CD4-positive, alpha-beta T cell treated with Interleukin-2 at 100 ng/mL for 4 hours (primary cell): ENCODE measurements around the gene AP2S1.
"Not testable (repeated sequence)": the region's sequence is repeated elsewhere in the genome, so short reads cannot be mapped to it uniquely, and the experiment has no call there.

Experiments
- DNase-seq: peaks from one replicate; pipeline ENCODE4 v3.0.0-alpha.2; 2020; ENCODE audit warnings: low spot score

AP2S1 gene

DNA sequence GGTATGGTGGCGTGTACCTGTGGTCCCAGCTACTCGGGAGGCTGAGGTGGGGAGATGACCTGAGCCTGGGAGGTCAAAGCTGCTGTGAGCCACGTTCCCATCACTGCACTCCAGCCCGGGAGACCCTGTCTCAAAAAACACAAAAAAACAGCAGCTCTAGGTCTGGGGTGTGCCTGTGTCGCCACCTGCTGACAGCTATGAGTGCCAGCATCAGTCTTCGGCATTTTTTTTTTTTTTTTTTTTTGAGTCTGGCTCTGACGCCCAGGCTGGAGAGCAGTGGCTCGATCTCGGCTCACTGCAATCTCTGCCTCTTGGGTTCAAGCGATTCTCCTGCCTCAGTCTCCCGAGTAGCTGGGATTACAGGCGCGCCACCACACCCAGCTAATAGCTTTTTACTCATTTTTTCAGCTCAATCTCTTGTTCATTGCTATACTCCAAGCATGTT is 10.1 kb downstream of the AP2S1 start:
- peak; percentile 53 for DNase-seq

GRCh38 chr19:46839752-46840497 is 10.7 kb downstream of the AP2S1 start:
- DNase-seq: no peak

- DNase-seq: no peak
Measured at GRCh38 chr19:46838160-46838559, 12.5 kb downstream of the AP2S1 start.

DNA sequence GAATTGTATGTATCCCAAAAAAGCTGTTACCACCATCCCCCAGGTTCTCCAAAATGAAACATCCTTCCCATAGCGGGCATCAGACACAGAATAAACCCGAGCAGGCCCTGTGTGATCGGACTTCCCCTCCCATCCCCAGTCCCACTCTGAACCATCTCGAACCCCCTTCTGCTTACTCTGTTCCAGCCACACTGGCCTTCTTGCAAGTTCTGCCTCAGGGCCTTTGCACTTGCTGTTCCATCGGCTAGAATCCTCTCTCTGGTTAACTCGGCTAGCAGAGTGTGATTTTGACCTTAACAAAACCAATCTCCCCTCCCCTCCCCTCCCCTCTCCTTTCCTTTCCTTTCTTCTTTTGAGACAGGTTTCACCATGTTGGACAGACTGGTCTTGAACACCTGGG is 15.7 kb downstream of the AP2S1 start:
- no peak for DNase-seq

DNA sequence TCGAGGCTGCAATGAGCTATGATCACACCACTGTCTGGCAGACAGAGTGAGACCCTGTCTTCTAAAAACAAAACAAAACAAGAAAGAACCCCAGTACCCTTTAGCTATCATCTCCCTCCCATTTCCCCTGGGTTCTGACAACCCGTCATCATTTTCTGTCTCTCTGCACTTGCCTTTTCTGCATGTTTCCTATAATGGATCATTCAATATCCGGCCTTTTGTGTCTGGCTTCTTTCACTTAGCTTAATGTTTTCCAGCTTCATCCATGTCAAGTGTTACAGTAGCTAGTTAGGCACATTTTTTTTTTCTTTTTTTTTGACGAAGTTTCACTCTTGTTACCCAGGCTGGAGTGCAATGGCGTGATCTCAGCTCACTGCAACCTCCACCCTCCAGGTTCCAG is 16.5 kb downstream of the AP2S1 start:
- DNase-seq: no peak

DNA sequence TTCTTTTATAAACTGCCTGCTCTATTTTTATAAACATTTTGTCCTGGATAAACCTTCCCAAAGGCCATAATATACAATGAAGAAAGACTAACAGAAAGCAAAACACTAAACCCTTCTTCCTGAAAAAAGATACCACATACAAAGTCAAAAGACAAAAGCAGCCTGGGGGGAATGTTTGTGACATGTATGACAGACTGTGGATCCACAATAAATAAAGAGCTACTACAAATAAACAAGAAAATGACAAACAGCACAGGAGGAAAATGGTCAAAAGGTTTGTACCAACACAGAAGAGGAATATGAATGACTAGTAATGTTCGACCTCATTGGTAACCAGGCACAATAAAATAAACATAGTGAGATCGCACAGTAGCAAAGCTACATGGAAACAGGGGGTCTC is 19.8 kb downstream of the AP2S1 start:
- DNase-seq: no peak

DNA sequence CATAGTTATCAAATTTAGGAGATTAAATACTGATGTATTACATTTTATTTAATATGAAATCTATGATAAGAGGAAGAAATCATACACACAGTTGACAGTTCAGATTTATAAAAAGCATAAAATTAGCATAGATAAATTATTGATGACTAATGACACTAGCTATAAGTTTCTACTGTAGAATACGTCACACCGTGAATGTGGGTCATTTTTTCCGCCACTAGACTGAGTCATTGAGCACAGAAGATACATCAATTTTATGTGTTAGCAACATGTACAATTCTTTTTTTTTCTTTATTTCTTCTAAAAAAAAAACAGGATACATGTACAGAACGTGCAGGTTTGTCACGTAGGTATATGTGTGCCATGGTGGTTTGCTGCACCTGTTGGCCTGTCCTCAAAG is 22.2 kb downstream of the AP2S1 start:
- DNase-seq: peak; percentile 44

- DNase-seq: no peak
Measured at GRCh38 chr19:46825731-46826055, 25.0 kb downstream of the AP2S1 start.

DNA sequence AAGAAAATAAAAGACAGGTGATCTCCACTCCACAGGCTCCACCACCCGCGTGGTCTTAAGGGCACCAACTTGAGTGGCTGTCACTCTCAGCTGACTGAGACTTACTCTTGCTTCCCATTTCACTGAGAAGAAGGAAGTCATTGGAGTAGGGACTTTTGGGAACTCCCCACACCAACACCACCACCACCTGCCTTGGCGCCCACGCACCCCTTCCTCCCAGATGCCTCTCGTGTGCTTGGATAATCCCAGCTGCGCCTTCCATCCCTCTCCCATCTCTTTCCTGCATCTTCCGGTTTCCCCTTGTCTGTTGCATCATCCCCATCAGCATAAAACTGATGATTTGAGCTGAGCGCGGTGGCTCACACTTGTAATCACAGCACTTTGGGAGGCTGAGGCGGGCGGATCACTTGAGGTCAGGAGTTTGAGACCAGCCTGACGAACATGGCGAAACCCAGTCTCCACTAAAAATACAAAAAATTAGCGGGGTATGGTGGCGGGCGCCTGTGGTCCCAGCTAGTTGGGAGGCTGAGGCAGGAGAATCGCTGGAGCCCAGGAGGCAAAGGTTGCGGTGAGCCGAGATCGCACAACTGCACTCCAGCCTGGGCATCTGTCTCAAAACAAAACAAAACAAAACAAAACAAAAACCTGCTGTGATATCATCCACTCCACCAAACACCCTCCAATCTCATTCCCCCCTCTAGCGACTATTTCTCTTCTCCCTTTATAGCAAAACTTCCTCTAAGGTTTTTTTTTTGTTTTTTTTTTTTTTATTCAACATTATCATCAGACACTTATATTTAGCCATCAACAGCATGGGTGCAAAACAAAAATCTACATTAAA is 25.5 kb downstream of the AP2S1 start:
- peak; percentile 24 for DNase-seq

- DNase-seq: no peak
Measured at GRCh38 chr19:46823049-46823448, 27.6 kb downstream of the AP2S1 start.

GRCh38 chr19:46822410-46822787 is 28.2 kb downstream of the AP2S1 start:
- not testable (repeated sequence) for DNase-seq

GRCh38 chr19:46821512-46822409 is 28.9 kb downstream of the AP2S1 start:
- DNase-seq: peak; percentile 61

- no peak for DNase-seq
Measured at GRCh38 chr19:46818812-46819211, 31.8 kb downstream of the AP2S1 start.

- DNase-seq: no peak
Measured at GRCh38 chr19:46815833-46816627, 34.6 kb downstream of the AP2S1 start.

GRCh38 chr19:46813839-46814358 is 36.7 kb downstream of the AP2S1 start:
- no peak for DNase-seq

GRCh38 chr19:46812977-46813838 is 37.4 kb downstream of the AP2S1 start:
- DNase-seq: no peak

- DNase-seq: no peak
Measured at GRCh38 chr19:46809534-46810272, 40.9 kb downstream of the AP2S1 start.

- no peak for DNase-seq
Measured at GRCh38 chr19:46806656-46807055, 44.0 kb downstream of the AP2S1 start.

DNA sequence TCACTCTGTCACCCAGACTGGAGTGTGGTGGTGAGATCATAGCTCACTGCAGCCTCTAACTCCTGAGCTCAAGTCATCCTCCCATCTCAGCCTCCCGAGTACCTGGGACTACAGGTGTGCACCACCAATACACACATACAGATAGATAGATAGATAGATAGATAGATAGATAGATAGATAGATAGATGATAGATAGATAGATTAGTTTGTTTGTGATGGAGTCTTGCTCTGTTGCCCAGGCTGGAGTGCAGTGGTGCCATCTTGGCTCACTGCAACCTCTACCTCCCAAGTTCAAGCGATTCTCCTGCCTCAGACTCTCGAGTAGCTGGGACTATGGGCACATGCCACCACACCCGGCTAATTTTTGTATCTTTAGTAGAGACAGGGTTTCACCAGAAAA is 46.2 kb downstream of the AP2S1 start:
- not testable (repeated sequence) for DNase-seq

- DNase-seq: no peak
Measured at GRCh38 chr19:46803555-46803954, 47.1 kb downstream of the AP2S1 start.
